GM12878 (cell line): ENCODE results near the gene C19orf38. TPM values are rescaled to one million over a fixed set of nuclear protein-coding genes. Genes with fewer than 3 reads are reported as not detected.

Source experiments
- ATAC-seq: fragments of 200-7000 bp; cut with Tn5 transposase; 3 replicates; pipeline ENCODE4 v1.9.1; 2020; ENCODE audit warnings: mild to moderate bottlenecking, moderate library complexity
- BruUV-seq: library from RNA; stranded (reverse); fragments of 400-500 nt; replicated peaks from 2 replicates; lab custom pipeline; 2021; lab: Mats Ljungman, UMichigan
- CTCF ChIA-PET: fragments of 300-600 bp; sonication (Branson Sonifier 250); formaldehyde crosslinking; extraction: SDS; loops from one replicate; lab custom pipeline; 2021; ENCODE audit warnings: inconsistent platforms; lab: Yijun Ruan, JAX
- POLR2A ChIA-PET: fragments of 350-600 bp; formaldehyde crosslinking; extraction: SDS; loops from one replicate; lab custom pipeline; 2021; ENCODE audit warnings: inconsistent platforms; lab: Charles Lee
- RAD21 ChIA-PET: fragments of 300-600 bp; sonication (Branson Sonifier 250); formaldehyde crosslinking; loops from one replicate; lab custom pipeline; 2023; ENCODE audit warnings: antibody characterized with exemption; ENCODE audit not compliant: unreplicated experiment; lab: Charles Lee
- SMC1A ChIA-PET: fragments of 300-600 bp; sonication (Branson Sonifier 250); formaldehyde crosslinking; loops from one replicate; lab custom pipeline; 2023; ENCODE audit not compliant: unreplicated experiment, uncharacterized antibody; lab: Charles Lee
- DNase-seq: peaks from one replicate; pipeline ENCODE4 v3.0.0-alpha.2; 2011; ENCODE audit warnings: low read depth, low spot score
- FAIRE-seq: peaks from 3 replicates; lab custom pipeline; 2011; peaks lifted over from hg19 to GRCh38; lab: Jason Lieb, UNC
- H2AFZ ChIP-seq: 2 replicates; pipeline ENCODE4 v1.6.0; 2011; ENCODE audit warnings: low read depth, low read length, control low read depth; ENCODE audit not compliant: control insufficient read depth
- H3K27ac ChIP-seq: 2 replicates; pipeline ENCODE4 v1.5.1; 2011; ENCODE audit warnings: control low read depth; ENCODE audit not compliant: control insufficient read depth, insufficient read depth
- H3K27me3 ChIP-seq, 2 experiments: replicated peaks in 1 of 2; 2 replicates each; pipeline versions ENCODE4 v1.6.0 to v1.6.1; 2011; ENCODE audit warnings: low read length in 1 of 2; ENCODE audit not compliant: control insufficient read depth in 2 of 2, insufficient read depth in 2 of 2
- H3K36me3 ChIP-seq, 2 experiments: 2 replicates each; pipeline ENCODE4 v1.5.1; 2011; ENCODE audit warnings: low read length in 1 of 2; ENCODE audit not compliant: control insufficient read depth in 2 of 2, insufficient read depth in 2 of 2
- H3K4me1 ChIP-seq: 2 replicates; pipeline ENCODE4 v1.6.1; 2011; ENCODE audit warnings: mild to moderate bottlenecking, low read length, moderate library complexity, mixed read lengths; ENCODE audit not compliant: control insufficient read depth, insufficient read depth
- H3K4me2 ChIP-seq: 2 replicates; pipeline ENCODE4 v1.6.0; 2011; ENCODE audit warnings: control low read depth; ENCODE audit not compliant: control insufficient read depth, insufficient read depth
- H3K4me3 ChIP-seq: fragments of 200-600 bp; sonication (generic); 2 replicates; pipeline ENCODE4 v1.5.1; 2016
- H3K79me2 ChIP-seq: 2 replicates; pipeline ENCODE4 v1.6.0; 2011; ENCODE audit warnings: low read length; ENCODE audit not compliant: control insufficient read depth, insufficient read depth
- H3K9ac ChIP-seq: 2 replicates; pipeline ENCODE4 v1.8.0; 2011; ENCODE audit warnings: low read length, control low read depth, mixed read lengths; ENCODE audit not compliant: control insufficient read depth, insufficient read depth
- H3K9me3 ChIP-seq: replicated peaks from 3 replicates; pipeline ENCODE4 v1.5.1; 2011; ENCODE audit warnings: mild to moderate bottlenecking, low read length; ENCODE audit not compliant: control insufficient read depth, insufficient read depth
- H4K20me1 ChIP-seq: 2 replicates; pipeline ENCODE4 v1.6.0; 2011; ENCODE audit not compliant: control insufficient read depth, insufficient read depth
- ATF2 ChIP-seq: IDR thresholded peaks from 2 replicates; pipeline ENCODE4 v1.6.1; 2012; ENCODE audit warnings: low read length, inconsistent platforms
- BCL11A ChIP-seq: IDR thresholded peaks from 2 replicates; pipeline ENCODE4 v1.6.1; 2011; ENCODE audit warnings: low read depth, low read length
- CBX3 ChIP-seq: fragments of 200-600 bp; sonication (generic); IDR thresholded peaks from 2 replicates; pipeline ENCODE4 v1.6.1; 2016; ENCODE audit warnings: low read depth, borderline replicate concordance
- CHD4 ChIP-seq: fragments of 200-600 bp; sonication (generic); IDR thresholded peaks from 2 replicates; pipeline ENCODE4 v1.6.1; 2016; ENCODE audit warnings: mild to moderate bottlenecking
- E2F4 ChIP-seq: IDR thresholded peaks from 2 replicates; pipeline ENCODE4 v1.6.1; 2012; ENCODE audit warnings: low read depth, low read length, improper control_type of control experiment
- FOXK2 ChIP-seq: fragments of 450-650 bp; IDR thresholded peaks from 2 replicates; pipeline ENCODE4 v1.6.1; 2017; ENCODE audit warnings: mild to moderate bottlenecking, moderate library complexity
- HDAC2 ChIP-seq: fragments of 200-600 bp; sonication (generic); IDR thresholded peaks from 2 replicates; pipeline ENCODE4 v1.6.1; 2017
- HDGF ChIP-seq: fragments of 450-650 bp; IDR thresholded peaks from 2 replicates; pipeline ENCODE4 v1.6.1; 2016; ENCODE audit warnings: antibody characterized with exemption
- HSF1 ChIP-seq: fragments of 150-350 bp; IDR thresholded peaks from 2 replicates; pipeline ENCODE4 v1.6.1; 2014; ENCODE audit warnings: mild to moderate bottlenecking, low read depth, low read length
- MEF2A ChIP-seq: IDR thresholded peaks from 2 replicates; pipeline ENCODE4 v1.6.1; 2011; ENCODE audit warnings: low read depth, mild to moderate bottlenecking, low read length, moderate library complexity; ENCODE audit not compliant: insufficient read depth
- NFXL1 ChIP-seq: fragments of 450-650 bp; IDR thresholded peaks from 2 replicates; pipeline ENCODE4 v1.6.1; 2017; ENCODE audit warnings: antibody characterized with exemption, mild to moderate bottlenecking, borderline replicate concordance
- NR2C1 ChIP-seq: fragments of 450-650 bp; IDR thresholded peaks from 2 replicates; pipeline ENCODE4 v1.6.1; 2017; ENCODE audit warnings: antibody characterized with exemption, mild to moderate bottlenecking, moderate library complexity
- NR2F1 ChIP-seq: fragments of 450-650 bp; conservative IDR thresholded peaks from 2 replicates; pipeline ENCODE4 v1.6.1; 2017; ENCODE audit warnings: mild to moderate bottlenecking
- SMAD5 ChIP-seq: IDR thresholded peaks from 2 replicates; pipeline ENCODE4 v1.6.1; 2016; ENCODE audit warnings: antibody characterized with exemption, low read depth
- STAT1 ChIP-seq: fragments of 450-650 bp; conservative IDR thresholded peaks from 2 replicates; pipeline ENCODE4 v1.6.1; 2014; ENCODE audit warnings: antibody characterized with exemption, mild to moderate bottlenecking
- TCF12 ChIP-seq: IDR thresholded peaks from 2 replicates; pipeline ENCODE4 v1.6.1; 2011; ENCODE audit warnings: low read depth, mild to moderate bottlenecking, low read length
- ZBTB40 ChIP-seq: fragments of 450-650 bp; IDR thresholded peaks from 2 replicates; pipeline ENCODE4 v1.6.1; 2016; ENCODE audit warnings: mild to moderate bottlenecking, moderate library complexity, borderline replicate concordance
- ZSCAN29 ChIP-seq: fragments of 450-650 bp; IDR thresholded peaks from 2 replicates; pipeline ENCODE4 v1.6.1; 2017; ENCODE audit warnings: mild to moderate bottlenecking, moderate library complexity
- WGBS: methylation state at CpG from one replicate; pipeline ENCODE4 v1.1.6; 2016; ENCODE audit warnings: low lambda C conversion rate; ENCODE audit not compliant: insufficient replicate concordance, insufficient coverage; ENCODE audit errors: missing lambda C conversion rate; 5-methylcytosine and 5-hydroxymethylcytosine counted together
- in situ Hi-C: fragments of 300-500 bp; cut with MboI; formaldehyde crosslinking; loops from 9 replicates; pipeline ENCODE4 v1.14.3; 2018; ENCODE audit warnings: mixed read lengths
- intact Hi-C: fragments of 100-400 bp; cut with micrococcal nuclease; formaldehyde crosslinking; loops from one replicate; pipeline ENCODE4 v1.14.2; 2022; ENCODE audit not compliant: unreplicated experiment
- polyA plus RNA-seq, 11 experiments: library from polyadenylated mRNA; depleted of rRNA in 4 of 11; unstranded in 6 of 11; stranded (reverse) in 5 of 11; fragments of >200 nt; fragmentation: Nextera tagmentation in 4 of 11; fragmentation: Illumina TruSeq in 1 of 11; extraction: Ambion mirVana in 4 of 11; extraction: Trizol in 1 of 11; gene quantifications; 1 replicate in 1 of 11; 2 replicates in 10 of 11; pipeline versions ENCODE4 v1.2.1 to v1.2.3, GENCODE V29; 2011 to 2016; ENCODE audit warnings: inconsistent platforms in 2 of 11, missing spikeins in 2 of 11, low read depth in 1 of 11
- total RNA-seq, 4 experiments: library from RNA; depleted of rRNA in 3 of 4; stranded (reverse); fragments of >200 nt in 3 of 4; fragmentation: Illumina TruSeq in 1 of 4; extraction: Trizol in 1 of 4; gene quantifications; 2 replicates each; pipeline versions ENCODE4 v1.2.1 to v1.2.3, GENCODE V29; 2013 to 2021

The C19orf38 gene
- total and polyA plus RNA-seq, 10 of the 15 experiments (the other 5 are each of a cell fraction or from before 2014, with no cell fraction given): 2.6 to 7.5 (median 5.0) TPM

- Histone ChIP-seq H3K4me3 (no peak overlapping the region), H3K4me1 (peaks cover 4% of the 10 kb centered on the region; the same call in 1 of the 2 replicates), H3K9ac (no peak overlapping the region), H3K27me3 (no peaks in the 10 kb centered on the region), H3K79me2 (peaks cover 28% of the 10 kb centered on the region), H3K9me3 (no peaks in the 10 kb centered on the region), H3K4me2 (no peak overlapping the region), H3K36me3 (peaks cover 3 to 15% of the 10 kb centered on the region in 2 experiments), H2AFZ (no peak overlapping the region), H4K20me1 (no peaks in the 10 kb centered on the region; the same call in none of the 2 replicates), H3K27ac (no peak overlapping the region)
- POLR2A ChIA-PET: no interaction called here
- RAD21 ChIA-PET: no interaction called here
- TF ChIP-seq FOXK2: no peak
- no peak for TF ChIP-seq HSF1
- no peak for TF ChIP-seq E2F4
- TF ChIP-seq HDAC2: no peak
- no peak for TF ChIP-seq CBX3
- no peak for TF ChIP-seq SMAD5
- TF ChIP-seq ZBTB40: no peak
- TF ChIP-seq CHD4: no peak
- TF ChIP-seq ATF2: no peak
- no peak for TF ChIP-seq NFXL1
- TF ChIP-seq MEF2A: no peak
- no peak for TF ChIP-seq HDGF
- no peak for TF ChIP-seq NR2F1
- no peak for TF ChIP-seq TCF12
- TF ChIP-seq BCL11A: no peak
- no peak for TF ChIP-seq ZSCAN29
- no peak for TF ChIP-seq NR2C1
- no peak for TF ChIP-seq STAT1
- FAIRE-seq: no peak
- CTCF ChIA-PET: interaction anchor here (1.2 kb wide), 1 partner anchor 23 kb away, joined by 3 read pairs; no protein-coding TSS in a partner anchor
- ATAC-seq: no peak
- no TSS peak for BruUV-seq
- intact Hi-C loops (no loop called here), in situ Hi-C loops (no loop called here)
- SMC1A ChIA-PET: no interaction called here
- 41% methylated on average over 7 of the region's 7 CpGs for WGBS
- no peak for DNase-seq
Observed at GRCh38 chr19:10896851-10897526, 48.8 kb downstream of the C19orf38 start.
